AG10803 (cell line): ENCODE results near the gene WNT3A.

Experiments used
- DNase-seq: peaks from one replicate; pipeline ENCODE4 v3.0.0; 2010; ENCODE audit warnings: low read depth
- H3K4me3 ChIP-seq: 2 replicates; pipeline ENCODE4 v1.5.1; 2011; ENCODE audit warnings: mild to moderate bottlenecking, low read length, control low read depth
- CTCF ChIP-seq: conservative IDR thresholded peaks from 2 replicates; pipeline ENCODE4 v1.5.1; 2011; ENCODE audit warnings: mild to moderate bottlenecking, low read length, control low read depth, inconsistent platforms

WNT3A gene

GRCh38 chr1:228034954-228035837, 28.4 kb downstream of the WNT3A start:
- no peak for TF ChIP-seq CTCF
- no peak for DNase-seq
- H3K4me3 ChIP-seq = no peak overlapping the region

- DNase-seq = no peak
- no peak overlapping the region for H3K4me3 ChIP-seq
- no peak for TF ChIP-seq CTCF
These were observed 29.0 kb downstream of the WNT3A start for GRCh38 chr1:228035844-228036243.

GRCh38 chr1:228036701-228037231, 30.0 kb downstream of the WNT3A start:
- no peak for DNase-seq
- no peak for TF ChIP-seq CTCF
- H3K4me3 ChIP-seq = no peak overlapping the region

- H3K4me3 ChIP-seq = no peak overlapping the region
- no peak for TF ChIP-seq CTCF
- no peak for DNase-seq
These were observed 30.9 kb downstream of the WNT3A start for GRCh38 chr1:228037401-228038386.

- H3K4me3 ChIP-seq = no peak overlapping the region
- no peak for DNase-seq
- TF ChIP-seq CTCF = no peak
These were observed 31.7 kb downstream of the WNT3A start for GRCh38 chr1:228038387-228039005.

- no peak for TF ChIP-seq CTCF
- no peak overlapping the region for H3K4me3 ChIP-seq
These were observed 32.5 kb downstream of the WNT3A start for GRCh38 chr1:228039006-228039903.

More at GRCh38 chr1:228039006-228039903, 32.5 kb downstream of the WNT3A start:
- no peak for DNase-seq
